Neural cell (in vitro differentiated cells): ENCODE measurements around the gene TMEM17.

Experiments
- CTCF ChIP-seq: fragments of 450-650 bp; IDR thresholded peaks from 2 replicates; pipeline ENCODE4 v1.5.1; 2014; ENCODE audit warnings: antibody characterized with exemption, mild to moderate bottlenecking, moderate library complexity; ENCODE audit not compliant: poor library complexity, severe bottlenecking
- EP300 ChIP-seq: fragments of 450-650 bp; conservative IDR thresholded peaks from 2 replicates; pipeline ENCODE4 v1.6.1; 2014; ENCODE audit warnings: antibody characterized with exemption, mild to moderate bottlenecking, moderate library complexity; ENCODE audit not compliant: poor library complexity, severe bottlenecking
- EZH2 ChIP-seq: fragments of 200-600, 300-800 bp; shearing (Covaris generic), sonication (generic); IDR thresholded peaks from 2 replicates; pipeline ENCODE4 v1.6.1; 2014; ENCODE audit warnings: antibody characterized with exemption, low read length, borderline replicate concordance, mild to moderate bottlenecking; ENCODE audit not compliant: insufficient read depth, poor library complexity, severe bottlenecking
- MXI1 ChIP-seq: fragments of 450-650 bp; conservative IDR thresholded peaks from 2 replicates; pipeline ENCODE4 v1.6.1; 2014; ENCODE audit warnings: antibody characterized with exemption, mild to moderate bottlenecking; ENCODE audit not compliant: poor library complexity, severe bottlenecking
- POLR2AphosphoS5 ChIP-seq: IDR thresholded peaks from 2 replicates; pipeline ENCODE4 v1.6.1; 2012
- RAD21 ChIP-seq: fragments of 450-650 bp; conservative IDR thresholded peaks from 2 replicates; pipeline ENCODE4 v1.6.1; 2014; ENCODE audit warnings: antibody characterized with exemption, mild to moderate bottlenecking, moderate library complexity
- SMC3 ChIP-seq: fragments of 450-650 bp; conservative IDR thresholded peaks from 2 replicates; pipeline ENCODE4 v1.6.1; 2014; ENCODE audit warnings: antibody characterized with exemption, mild to moderate bottlenecking, moderate library complexity; ENCODE audit not compliant: poor library complexity

DNA sequence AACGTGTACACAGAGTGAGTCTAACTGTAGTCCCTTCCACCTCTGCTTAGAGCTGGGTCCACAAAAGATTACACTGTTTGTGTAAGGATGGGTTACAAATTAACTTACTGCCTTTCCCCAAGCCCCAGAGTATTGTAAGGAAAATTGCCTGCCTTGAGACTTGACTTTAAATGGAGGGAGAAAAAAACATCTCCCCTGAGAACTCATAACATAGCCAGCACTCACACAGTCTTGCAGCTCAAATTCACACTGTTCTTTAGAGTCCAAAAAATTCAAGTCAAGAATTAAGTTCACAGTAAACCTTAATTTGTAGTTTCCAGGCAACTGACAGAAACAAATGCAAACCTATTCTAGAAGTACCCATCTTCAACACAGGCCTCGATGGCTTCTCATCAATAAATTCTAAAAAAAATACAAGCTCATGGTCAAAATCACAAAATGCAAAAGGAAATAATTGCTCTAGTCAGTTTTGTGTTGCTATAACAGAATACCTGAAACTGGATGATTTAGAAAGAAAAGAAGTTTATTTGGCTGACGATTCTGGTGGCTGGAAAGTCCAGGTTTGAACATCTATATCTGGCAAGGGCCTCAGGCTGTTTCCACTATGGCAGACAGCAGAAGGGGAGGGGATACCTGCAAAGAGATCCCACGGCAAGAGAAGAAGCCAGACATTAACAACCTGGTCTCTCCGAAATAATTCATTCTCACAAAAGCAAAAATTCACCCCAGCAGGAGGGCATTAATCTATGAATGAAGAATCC lies 34.6 kb upstream of the TMEM17 start:
- TF ChIP-seq POLR2AphosphoS5 (no peak), RAD21 (no peak), CTCF (no peak), EZH2 (no peak), EP300 (no peak), SMC3 (no peak), MXI1 (no peak)
